ENCODE measurements around the gene NBPF14. TPM values are rescaled to one million over a fixed set of nuclear protein-coding genes. Genes with fewer than 3 reads are reported as not detected.

Gene NBPF14
- total RNA-seq, 1 experiment from 2014 or later = 15.1 TPM

Small RNA genes lying within 50 kb of the gene (small RNA-seq; reads per million reads assigned to genes)
- gene RF00003 = not detected

Other genes starting within 250 kb of the NBPF14 start
- not detected in 2 replicates for gene PPIAL4G, start 112.7 kb downstream of the NBPF14 start, total RNA-seq (2014; rRNA removed; shearing (Covaris generic))
- gene NUDT4B, start 152.8 kb upstream of the NBPF14 start, total RNA-seq (2014; rRNA removed; shearing (Covaris generic)) = 2.1 and 14.6 TPM in 2 replicates
- gene PDE4DIP, start 248.4 kb upstream of the NBPF14 start, total RNA-seq (2014; rRNA removed; shearing (Covaris generic)) = 19.9 and 28.7 TPM in 2 replicates